HG02610 (cell line): ENCODE results near the gene ZBTB39.
A peak's percentile ranks its signal among the peaks of the same experiment; 100 is the strongest.
"Not testable (repeated sequence)": the region's sequence is repeated elsewhere in the genome, so short reads cannot be mapped to it uniquely, and the experiment has no call there.

Experiments
- ATAC-seq: cut with Tn5 transposase; IDR thresholded peaks from one replicate; pipeline ENCODE4 v1.9.1; 2021; ENCODE audit warnings: mild to moderate bottlenecking, moderate library complexity; ENCODE audit not compliant: unreplicated experiment

The ZBTB39 gene

DNA sequence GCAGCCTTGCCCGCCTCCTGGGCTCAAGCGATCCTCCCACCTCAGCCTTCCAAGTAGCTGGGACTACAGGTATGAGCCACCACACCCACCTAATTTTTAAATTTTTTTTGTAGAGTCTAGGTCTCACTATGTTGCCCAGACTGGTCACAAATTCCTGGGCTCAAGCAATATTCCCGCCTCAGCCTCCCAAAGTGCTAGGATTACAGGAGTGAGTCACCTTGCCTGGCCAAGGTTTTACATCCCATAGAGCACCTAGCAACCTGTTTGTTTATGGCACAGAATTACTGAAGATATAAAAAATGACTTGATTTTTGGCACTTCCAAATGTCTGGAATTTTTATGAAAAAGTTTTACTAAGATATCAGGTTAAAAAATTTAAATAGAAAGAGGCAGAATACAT, 27.1 kb upstream of the ZBTB39 start:
- ATAC-seq, result no peak

GRCh38 chr12:57031789-57032188, 25.4 kb upstream of the ZBTB39 start:
- no peak for ATAC-seq

- ATAC-seq, result peak; percentile 58
Observed at GRCh38 chr12:57031138-57031725, 24.9 kb upstream of the ZBTB39 start.

DNA sequence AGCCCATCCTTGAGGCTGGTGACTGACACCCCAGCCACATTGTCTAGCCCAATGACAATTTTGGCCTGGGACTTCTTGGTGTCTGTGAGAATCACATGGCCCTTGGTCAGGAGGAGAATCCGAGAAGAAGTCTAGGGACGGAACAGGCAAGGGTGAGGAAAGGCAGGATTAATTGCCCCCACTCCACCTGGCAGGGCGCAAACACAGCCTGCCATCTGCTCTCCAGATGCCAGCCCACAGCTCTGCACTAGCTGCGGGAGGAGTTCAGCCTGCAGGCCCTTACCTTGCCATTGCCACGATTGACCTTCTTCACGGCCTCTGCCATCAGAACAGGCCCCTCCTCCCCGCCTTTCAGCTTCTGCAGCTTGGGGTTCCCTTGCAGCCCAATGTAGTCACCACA, 23.1 kb upstream of the ZBTB39 start:
- no peak for ATAC-seq

- ATAC-seq, result no peak
Observed at GRCh38 chr12:57027805-57028153, 21.4 kb upstream of the ZBTB39 start.

GRCh38 chr12:57027011-57027804, 20.9 kb upstream of the ZBTB39 start:
- no peak for ATAC-seq

DNA sequence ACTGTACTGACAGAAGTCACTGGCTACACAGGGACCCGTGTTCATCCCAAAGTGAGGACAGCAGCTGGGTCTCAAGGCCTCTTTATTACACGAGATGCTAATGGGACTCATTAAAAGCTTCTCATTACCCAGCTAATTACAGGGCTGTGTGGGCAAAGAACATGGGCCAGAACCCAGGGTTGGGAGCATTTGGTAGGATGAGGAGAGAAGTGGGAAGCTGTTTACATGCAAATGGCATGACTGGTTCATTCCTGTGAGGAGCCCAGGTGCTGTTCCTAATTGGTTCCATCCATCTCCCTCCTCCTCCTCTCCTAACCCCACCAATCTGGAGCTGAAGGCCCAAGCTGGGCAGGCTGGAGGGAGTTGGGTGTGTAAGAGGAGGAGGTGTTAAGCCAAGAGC, 18.9 kb upstream of the ZBTB39 start:
- no peak for ATAC-seq

GRCh38 chr12:57022324-57022723, 16.0 kb upstream of the ZBTB39 start:
- ATAC-seq, result not testable (repeated sequence)

DNA sequence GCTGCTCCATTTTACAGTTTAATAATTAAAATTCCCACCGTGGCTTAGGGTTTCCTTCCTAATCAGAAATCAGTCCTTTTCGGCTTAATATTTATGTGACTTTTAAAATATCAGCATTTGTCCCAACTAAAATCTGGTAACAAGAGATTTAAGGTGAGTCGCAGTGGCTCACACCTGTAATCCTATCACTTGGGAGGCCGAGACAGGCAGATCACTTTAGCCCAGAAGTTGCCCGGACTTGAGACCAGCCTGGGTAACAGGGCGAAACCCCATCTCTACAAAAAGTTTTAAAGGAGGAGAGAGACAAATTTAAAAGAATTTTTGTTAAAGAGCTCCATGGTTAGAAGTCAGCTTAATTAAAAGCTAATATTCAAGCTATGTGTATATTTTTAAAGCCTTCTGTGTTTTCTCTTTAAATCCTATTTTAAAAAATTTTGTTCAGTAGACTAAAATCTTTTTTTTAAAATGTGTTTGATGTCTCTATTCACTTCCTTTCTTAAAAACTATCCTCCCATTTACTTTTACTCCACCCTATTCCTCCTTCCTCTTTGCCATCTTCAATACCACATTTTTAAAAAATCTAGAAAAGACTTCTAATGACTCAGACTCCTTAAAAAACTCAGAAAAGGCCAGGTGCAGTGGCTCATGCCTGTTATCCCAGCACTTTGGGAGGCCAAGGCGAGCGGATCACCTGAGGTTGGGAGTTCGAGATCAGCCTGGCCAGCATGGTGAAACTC, 13.8 kb upstream of the ZBTB39 start:
- no peak for ATAC-seq

DNA sequence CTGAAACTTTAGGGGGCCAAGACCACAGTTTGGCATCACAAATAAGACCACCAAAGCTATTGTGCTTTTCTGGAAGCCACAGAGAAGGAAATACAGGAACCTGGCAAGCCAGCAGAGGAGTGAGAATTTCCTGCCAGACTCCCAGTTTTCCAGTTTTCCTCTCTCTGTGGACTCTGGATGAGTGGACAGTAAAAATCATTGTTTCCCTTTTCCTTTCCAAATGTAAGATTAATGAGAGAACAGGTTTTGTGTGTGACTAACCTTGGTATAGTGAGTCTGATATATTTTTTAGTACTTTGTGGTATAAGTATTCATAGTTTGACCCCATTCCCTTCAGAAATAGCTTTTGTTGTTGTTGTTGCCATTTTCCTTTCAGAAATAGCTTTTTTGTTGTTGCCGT, 12.6 kb upstream of the ZBTB39 start:
- no peak for ATAC-seq

- not testable (repeated sequence) for ATAC-seq
Observed at GRCh38 chr12:57018353-57018752, 12.0 kb upstream of the ZBTB39 start.

GRCh38 chr12:57016348-57016747, 10.0 kb upstream of the ZBTB39 start, which contains the start of gene TAC3:
Gene TAC3, minus strand, starts transcription at chr12:57016529. Its CDS starts 732 bp downstream, at chr12:57015797.
- ATAC-seq, result no peak

DNA sequence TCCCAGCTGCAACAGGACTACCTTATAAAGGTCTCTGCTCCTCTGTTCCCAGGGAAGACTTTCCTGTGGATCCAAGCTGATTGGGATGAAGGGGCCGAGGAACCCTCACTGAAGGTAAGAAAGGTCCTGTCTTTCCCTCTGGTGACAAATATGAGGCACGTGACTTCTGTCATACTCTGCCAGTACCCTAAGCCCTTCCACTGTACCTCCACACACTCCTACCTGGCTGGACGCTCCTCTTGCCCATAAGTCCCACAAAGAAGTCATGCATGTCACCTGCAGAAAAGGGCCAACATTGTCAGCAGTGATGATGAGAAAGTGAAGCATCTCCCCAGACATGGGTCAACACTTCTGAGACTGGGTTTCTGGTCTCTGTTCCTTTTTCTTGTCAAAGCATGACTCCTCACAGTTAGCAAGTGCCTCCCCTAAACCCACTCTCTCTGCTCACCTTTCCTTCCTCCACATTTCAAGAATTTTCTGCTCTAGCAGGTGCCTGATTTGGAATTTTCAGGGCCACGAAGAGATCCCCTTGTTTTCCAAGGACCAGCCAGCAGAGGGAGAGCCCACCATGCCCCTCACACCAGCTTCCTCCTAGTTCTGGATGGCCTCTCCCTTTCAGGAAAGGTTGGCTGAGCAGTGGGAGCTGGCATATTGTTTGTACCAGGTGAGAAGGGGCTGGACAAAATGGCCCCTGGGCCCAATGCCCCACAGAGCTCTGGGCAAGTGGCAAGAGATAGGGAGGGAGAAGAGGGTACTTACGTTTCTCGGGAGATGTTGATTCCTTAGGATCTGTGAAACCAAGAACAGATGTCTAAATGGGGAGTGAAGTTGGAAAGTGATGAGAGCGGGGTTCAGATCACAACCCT, 6.5 kb upstream of the ZBTB39 start:
- peak; percentile 74 for ATAC-seq

GRCh38 chr12:57011438-57012424, 5.4 kb upstream of the ZBTB39 start:
- ATAC-seq, result peak; percentile 64

GRCh38 chr12:57010627-57011247, 4.4 kb upstream of the ZBTB39 start:
- no peak for ATAC-seq

DNA sequence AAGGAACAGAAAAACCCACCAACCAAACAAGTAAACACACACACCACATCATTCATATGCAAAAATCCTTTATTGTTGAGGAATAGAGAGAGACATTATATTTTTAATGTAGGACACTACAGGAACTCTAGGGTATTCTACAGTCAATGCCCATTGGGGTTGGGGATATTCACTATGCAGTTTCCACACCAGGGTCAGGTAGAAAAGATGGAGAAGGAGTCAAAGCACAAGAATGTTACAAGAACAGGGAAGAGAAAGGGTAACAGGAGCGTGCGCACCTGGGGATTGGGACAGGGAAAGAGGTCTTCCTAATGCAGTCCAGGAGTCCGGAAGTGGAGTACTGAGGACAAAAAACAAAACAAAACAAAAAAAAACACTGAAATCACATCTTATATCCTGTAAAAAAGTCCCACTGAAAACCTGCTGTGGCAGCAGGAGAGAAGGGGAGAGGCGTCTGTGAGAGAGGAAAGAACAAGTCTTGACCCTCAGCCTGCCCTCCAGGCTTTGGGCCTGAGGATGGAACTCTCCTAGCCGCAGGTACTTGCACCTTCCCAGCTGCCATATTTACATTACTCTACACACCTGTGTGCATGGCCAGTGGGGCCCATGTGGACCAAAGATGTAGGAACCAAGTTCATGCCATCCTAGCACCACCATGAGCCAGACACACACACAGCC, 3.7 kb upstream of the ZBTB39 start:
- no peak for ATAC-seq

DNA sequence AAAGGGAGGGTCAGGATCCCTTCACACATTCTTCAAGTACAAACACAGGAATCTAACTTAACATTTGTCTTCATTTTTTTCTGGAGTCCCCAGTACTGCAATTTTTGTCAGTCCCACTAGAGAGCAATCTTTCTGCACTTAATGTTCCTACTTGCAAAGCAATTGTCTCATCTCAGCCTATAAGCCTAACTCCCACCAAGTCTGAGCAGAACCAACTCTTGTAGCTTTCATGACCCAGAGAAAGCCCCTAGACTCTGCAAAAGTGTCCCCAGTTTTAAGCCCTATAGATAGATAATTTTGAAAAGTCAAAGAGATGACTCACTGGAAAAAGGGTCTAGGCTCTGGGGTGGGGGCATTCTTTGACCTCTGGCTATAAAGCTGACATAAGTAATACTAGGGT, 1.8 kb upstream of the ZBTB39 start:
- no peak for ATAC-seq

GRCh38 chr12:57006809-57007475, 596 bp upstream of the ZBTB39 start:
- no peak for ATAC-seq
